Measurements from ENCODE around the gene ACTL7B.
"Not testable (repeated sequence)": the region's sequence is repeated elsewhere in the genome, so short reads cannot be mapped to it uniquely, and the experiment has no call there.

ACTL7B gene

GRCh38 chr9:108874058-108874788, 18.4 kb upstream of the ACTL7B start:
- DNase-seq (ENCODE audit: low spot score) (no peak), FAIRE-seq (no peak)

GRCh38 chr9:108869092-108869725, 13.4 kb upstream of the ACTL7B start:
- DNase-seq (ENCODE audit: low spot score) (no peak), FAIRE-seq (no peak)

- FAIRE-seq (no peak), DNase-seq (ENCODE audit: low spot score) (no peak)
Measured at GRCh38 chr9:108867829-108868228, 12.0 kb upstream of the ACTL7B start.

- FAIRE-seq = no peak
- DNase-seq (ENCODE audit: low spot score) = no peak
Measured at GRCh38 chr9:108867116-108867515, 11.3 kb upstream of the ACTL7B start.

- DNase-seq (ENCODE audit: low spot score) = no peak
- FAIRE-seq = no peak
Measured at GRCh38 chr9:108866001-108866420, 10.2 kb upstream of the ACTL7B start.

GRCh38 chr9:108865037-108865436, 9.3 kb upstream of the ACTL7B start:
- no peak for FAIRE-seq
- peak; percentile 17 for DNase-seq (ENCODE audit: low spot score)

GRCh38 chr9:108864446-108864845, 8.7 kb upstream of the ACTL7B start:
- FAIRE-seq (no peak), DNase-seq (ENCODE audit: low spot score) (no peak)

- no peak for FAIRE-seq
- DNase-seq (ENCODE audit: low spot score) = no peak
Measured at GRCh38 chr9:108863891-108864290, 8.1 kb upstream of the ACTL7B start.

GRCh38 chr9:108861997-108862396, 6.2 kb upstream of the ACTL7B start, which contains the start of gene ACTL7A:
ACTL7A (plus strand) TSS chr9:108862266; CDS start chr9:108862323, 57 bp downstream.
- FAIRE-seq = no peak
- DNase-seq (ENCODE audit: low spot score) = no peak

GRCh38 chr9:108861464-108861863, 5.7 kb upstream of the ACTL7B start:
- no peak for DNase-seq (ENCODE audit: low spot score)

GRCh38 chr9:108860764-108861163, 5.0 kb upstream of the ACTL7B start:
- no peak for FAIRE-seq
- DNase-seq (ENCODE audit: low spot score) = no peak

More at GRCh38 chr9:108861464-108861863, 5.7 kb upstream of the ACTL7B start:
- no peak for FAIRE-seq

GRCh38 chr9:108860354-108860753, 4.6 kb upstream of the ACTL7B start:
- no peak for FAIRE-seq

GRCh38 chr9:108859459-108860114, 3.8 kb upstream of the ACTL7B start:
- no peak for FAIRE-seq
- no peak for DNase-seq (ENCODE audit: low spot score)

More at GRCh38 chr9:108860354-108860753, 4.6 kb upstream of the ACTL7B start:
- DNase-seq (ENCODE audit: low spot score) = no peak

- FAIRE-seq (no peak), DNase-seq (ENCODE audit: low spot score) (no peak)
Measured at GRCh38 chr9:108857572-108857971, 1.8 kb upstream of the ACTL7B start.

- DNase-seq (ENCODE audit: low spot score) (no peak), FAIRE-seq (no peak)
Measured at GRCh38 chr9:108855529-108855886, 278 bp downstream of the ACTL7B start.

GRCh38 chr9:108854641-108855528, 901 bp downstream of the ACTL7B start:
- DNase-seq (ENCODE audit: low spot score) (no peak), FAIRE-seq (no peak)

- FAIRE-seq (no peak), DNase-seq (ENCODE audit: low spot score) (no peak)
Measured at GRCh38 chr9:108854094-108854493, 1.7 kb downstream of the ACTL7B start.

- DNase-seq (ENCODE audit: low spot score) (no peak), FAIRE-seq (no peak)
Measured at GRCh38 chr9:108852079-108852478, 3.7 kb downstream of the ACTL7B start.

- DNase-seq (ENCODE audit: low spot score) (no peak), FAIRE-seq (no peak)
Measured at GRCh38 chr9:108851138-108851537, 4.6 kb downstream of the ACTL7B start.

GRCh38 chr9:108850293-108850897, 5.4 kb downstream of the ACTL7B start:
- FAIRE-seq = no peak
- DNase-seq (ENCODE audit: low spot score) = peak; percentile 44

- not testable (repeated sequence) for FAIRE-seq; DNase-seq (ENCODE audit: low spot score)
Measured at GRCh38 chr9:108848296-108848695, 7.5 kb downstream of the ACTL7B start.

Measured in RCC 7860 (cell line).